Kidney (tissue), 14 donors: Measurements from ENCODE around the gene CLIP1. TPM values are rescaled to one million over a fixed set of nuclear protein-coding genes. Genes with fewer than 3 reads are reported as not detected.

Experiments
- DNase-seq, 5 donors: peaks; one replicate each; pipeline ENCODE4 v3.0.0-alpha.2; 2013 to 2020
- FAIRE-seq: peaks from 2 replicates; lab custom pipeline; 2012; peaks lifted over from hg19 to GRCh38; lab: Jason Lieb, UNC
- H3K27ac ChIP-seq, 2 donors: one replicate each; pipeline ENCODE4 v1.7.0; 2013; ENCODE audit warnings: low read depth in 2 of 2, low read length in 2 of 2, inconsistent platforms in 1 of 2
- H3K27me3 ChIP-seq: one replicate; pipeline ENCODE4 v1.7.1; 2013; ENCODE audit warnings: low read length, inconsistent platforms; ENCODE audit not compliant: control insufficient read depth, insufficient read depth
- H3K36me3 ChIP-seq, 3 donors: one replicate each; pipeline versions ENCODE4 v1.7.0 to v1.7.1; 2013; ENCODE audit warnings: low read length in 3 of 3, control low read depth in 1 of 3, inconsistent platforms in 1 of 3; ENCODE audit not compliant: insufficient read depth in 3 of 3, control insufficient read depth in 2 of 3
- H3K4me1 ChIP-seq, 3 donors: one replicate each; pipeline versions ENCODE4 v1.7.0 to v1.7.1; 2013; ENCODE audit warnings: low read length in 3 of 3, inconsistent platforms in 1 of 3, low read depth in 1 of 3; ENCODE audit not compliant: control insufficient read depth in 2 of 3, insufficient read depth in 2 of 3
- H3K4me3 ChIP-seq, 3 donors: one replicate each; pipeline versions ENCODE4 v1.7.0 to v1.8.1; 2013; ENCODE audit warnings: low read length in 3 of 3, control low read depth in 1 of 3, inconsistent platforms in 1 of 3
- H3K9ac ChIP-seq, 3 donors: one replicate each; pipeline versions ENCODE4 v1.7.0 to v1.7.1; 2013; ENCODE audit warnings: low read length in 3 of 3, control low read depth in 1 of 3, inconsistent platforms in 1 of 3
- H3K9me3 ChIP-seq, 3 donors: one replicate each; pipeline versions ENCODE4 v1.7.0 to v1.7.1; 2013; ENCODE audit warnings: low read length in 3 of 3, control low read depth in 1 of 3, inconsistent platforms in 1 of 3; ENCODE audit not compliant: control insufficient read depth in 2 of 3, insufficient read depth in 1 of 3
- CTCF ChIP-seq: IDR thresholded peaks from 3 replicates; pipeline ENCODE4 v1.5.1; 2012; ENCODE audit warnings: mild to moderate bottlenecking, moderate library complexity, borderline replicate concordance; ENCODE audit not compliant: insufficient read depth; ENCODE audit errors: extremely low read depth
- intact Hi-C: fragments of 100-400 bp; cut with DNase I; formaldehyde crosslinking; loops from one replicate; pipeline ENCODE4 v1.11.1; 2022
- polyA plus RNA-seq: library from polyadenylated mRNA; stranded (reverse); fragments of 350-450 nt; fragmentation: Illumina TruSeq; extraction: RNeasy Lipid Tissue Mini Kit (QIAGEN cat#74804); gene quantifications from one replicate; pipeline ENCODE4 v1.2.3, GENCODE V29; 2014; ENCODE audit warnings: low read depth, low replicate concordance; ENCODE audit not compliant: insufficient read depth
- total RNA-seq: library from RNA; stranded (reverse); fragmentation: NEBNext Ultra II Directional; extraction: Animal tissue kit (Norgen Biotek cat#: 25700); gene quantifications from one replicate; pipeline ENCODE4 v1.2.1, GENCODE V29; 2021
- donor health status: control.
- donor health status: control.
- donor health status: control.
- donor health status: control.
- donor health status: control.
- donor health status: DM: yes; HTN: yes; CAD: no.
- donor health status: Normal renal cell carcinoma (clear cell type).

The CLIP1 gene
- total and polyA plus RNA-seq, 2 donors from 2014 or later: 14.5 to 85.3 TPM

GRCh38 chr12:122427403-122427802 is 4.9 kb upstream of the CLIP1 start:
- Histone ChIP-seq H3K4me1 (peaks cover 0 to 8% (median 2%) of the 10 kb centered on the region in 3 donors), H3K9me3 (no peaks in the 10 kb centered on the region), H3K4me3 (no peak overlapping the region), H3K27ac (no peak overlapping the region), H3K9ac (no peak overlapping the region), H3K27me3 (no peaks in the 10 kb centered on the region), H3K36me3 (no peaks in the 10 kb centered on the region)
- intact Hi-C loops: no loop called here
- DNase-seq: no peak
- TF ChIP-seq CTCF: no peak
- no peak for FAIRE-seq

- Histone ChIP-seq H3K4me1 (peaks cover 4 to 18% (median 16%) of the 10 kb centered on the region in 3 donors), H3K36me3 (no peaks in the 10 kb centered on the region), H3K27ac (peak overlapping the region; percentile 39 to 84), H3K27me3 (no peaks in the 10 kb centered on the region), H3K4me3 (peak overlapping the region; percentile 65 to 82 (median 77)), H3K9me3 (no peaks in the 10 kb centered on the region), H3K9ac (peak overlapping the region; percentile 31 to 97 (median 87))
- peak in 4 of 5 donors; percentile 60 to 73 (median 71) for DNase-seq
- no peak for TF ChIP-seq CTCF
- intact Hi-C loops: no loop called here
- no peak for FAIRE-seq
These were observed 1.0 kb upstream of the CLIP1 start for GRCh38 chr12:122423258-122424165.

GRCh38 chr12:122422730-122423257 is 325 bp upstream of the CLIP1 start:
- no peaks in the 10 kb centered on the region for H3K9me3 ChIP-seq
- intact Hi-C loops: no loop called here
- DNase-seq (peak in 3 of 5 donors; percentile 48 to 69 (median 63)), FAIRE-seq (no peak)
- H3K4me3 ChIP-seq: peak overlapping the region; percentile 65 to 82 (median 77)
- peaks cover 4 to 20% (median 16%) of the 10 kb centered on the region in 3 donors for H3K4me1 ChIP-seq
- no peaks in the 10 kb centered on the region for H3K27me3 ChIP-seq
- no peaks in the 10 kb centered on the region for H3K36me3 ChIP-seq
- peak overlapping the region; percentile 39 to 84 for H3K27ac ChIP-seq
- H3K9ac ChIP-seq: peak overlapping the region; percentile 31 to 97 (median 87)
- TF ChIP-seq CTCF: no peak
